ENCODE data around the gene PLCB2.

GRCh38 chr15:40309344-40309862, 1.7 kb upstream of the PLCB2 start:
- TF ChIP-seq POLR2A (IDR thresholded peaks at IDR 0.05; ENCODE audit: low read depth, low read length) (no peak), POLR2AphosphoS5 (IDR thresholded peaks at IDR 0.05; ENCODE audit: low read depth, low read length) (no peak)

Measured in GM12892 (cell line).